Smooth muscle cell (in vitro differentiated cells): ENCODE results near the gene PROK2. TPM values are rescaled to one million over a fixed set of nuclear protein-coding genes. Genes with fewer than 3 reads are reported as not detected.

Experiments
- DNase-seq: peaks from one replicate; lab custom pipeline; 2025; ENCODE audit not compliant: unreplicated experiment; lab: John Stamatoyannopoulos, UW
- H2AFZ ChIP-seq: fragments of 200-600 bp; sonication (generic); 2 replicates; pipeline ENCODE4 v1.6.0; 2016; ENCODE audit warnings: antibody characterized with exemption, low read depth, mild to moderate bottlenecking
- H3F3A ChIP-seq: fragments of 200-600 bp; sonication (generic); 2 replicates; pipeline ENCODE4 v1.6.0; 2017; ENCODE audit warnings: antibody characterized with exemption, low read depth
- H3K27ac ChIP-seq: fragments of 200-600 bp; sonication (generic); 2 replicates; pipeline ENCODE4 v1.5.1; 2016; ENCODE audit warnings: low read depth, mild to moderate bottlenecking
- H3K27me3 ChIP-seq: fragments of 200-600 bp; sonication (generic); 2 replicates; pipeline ENCODE4 v1.6.1; 2016; ENCODE audit warnings: low read depth, mild to moderate bottlenecking
- H3K36me3 ChIP-seq: fragments of 200-600 bp; sonication (generic); 2 replicates; pipeline ENCODE4 v1.5.1; 2016; ENCODE audit warnings: low read depth
- H3K4me1 ChIP-seq: fragments of 200-600 bp; sonication (generic); 2 replicates; pipeline ENCODE4 v1.5.1; 2016; ENCODE audit warnings: low read depth
- H3K4me2 ChIP-seq: fragments of 200-600 bp; sonication (generic); 2 replicates; pipeline ENCODE4 v1.6.0; 2016; ENCODE audit warnings: mild to moderate bottlenecking
- H3K4me3 ChIP-seq: fragments of 200-600 bp; sonication (generic); 2 replicates; pipeline ENCODE4 v1.5.1; 2016; ENCODE audit warnings: mild to moderate bottlenecking
- H3K79me2 ChIP-seq: fragments of 200-600 bp; sonication (generic); 2 replicates; pipeline ENCODE4 v1.6.0; 2016; ENCODE audit warnings: low read depth, mild to moderate bottlenecking
- H3K9ac ChIP-seq: fragments of 200-600 bp; sonication (generic); 2 replicates; pipeline ENCODE4 v1.6.0; 2016; ENCODE audit warnings: low read depth
- H3K9me3 ChIP-seq: fragments of 200-600 bp; sonication (generic); replicated peaks from 2 replicates; pipeline ENCODE4 v1.5.1; 2016; ENCODE audit warnings: low read depth
- H4K20me1 ChIP-seq: fragments of 200-600 bp; sonication (generic); 2 replicates; pipeline ENCODE4 v1.6.0; 2016; ENCODE audit warnings: low read depth
- CTCF ChIP-seq: fragments of 200-600 bp; sonication (generic); IDR thresholded peaks from 2 replicates; pipeline ENCODE4 v1.5.1; 2017; ENCODE audit warnings: borderline replicate concordance, mild to moderate bottlenecking, antibody characterized with exemption; ENCODE audit not compliant: insufficient read depth, poor library complexity, severe bottlenecking
- WGBS: methylation state at CpG from one replicate; pipeline ENCODE4 v1.1.7; 2016; ENCODE audit warnings: low lambda C conversion rate; 5-methylcytosine and 5-hydroxymethylcytosine counted together
- polyA plus RNA-seq: library from polyadenylated mRNA; unstranded; fragments of >200 nt; fragmentation: Nextera tagmentation; extraction: Ambion mirVana; gene quantifications from 2 replicates; pipeline ENCODE4 v1.2.1, GENCODE V29; 2016
- total RNA-seq: library from RNA; depleted of rRNA; stranded (reverse); fragments of >200 nt; gene quantifications from 2 replicates; pipeline ENCODE4 v1.2.3, GENCODE V29; 2014

Gene PROK2
- total and polyA plus RNA-seq, 2 experiments from 2014 or later, result not detected

- no peak overlapping the region for H3K4me3 ChIP-seq
- no peak for DNase-seq
- no peak overlapping the region for H3K4me2 ChIP-seq
- H3K4me1 ChIP-seq, result peaks cover 6% of the 10 kb centered on the region
- no peaks in the 10 kb centered on the region for H3K36me3 ChIP-seq
- no peak overlapping the region for H3K9ac ChIP-seq
- H3K9me3 ChIP-seq, result no peaks in the 10 kb centered on the region
- 87% methylated on average over 7 of the region's 7 CpGs for WGBS
- no peak overlapping the region for H2AFZ ChIP-seq
- H3K27me3 ChIP-seq, result no peaks in the 10 kb centered on the region
- H3F3A ChIP-seq, result no peaks in the 10 kb centered on the region
- H4K20me1 ChIP-seq, result no peaks in the 10 kb centered on the region
- TF ChIP-seq CTCF, result no peak
- H3K27ac ChIP-seq, result no peak overlapping the region
- H3K79me2 ChIP-seq, result no peaks in the 10 kb centered on the region
Observed at GRCh38 chr3:71815340-71816067, 30.6 kb upstream of the PROK2 start.

GRCh38 chr3:71813704-71814103 lies 28.8 kb upstream of the PROK2 start:
- Histone ChIP-seq H4K20me1 (no peaks in the 10 kb centered on the region), H3F3A (no peaks in the 10 kb centered on the region), H3K79me2 (no peaks in the 10 kb centered on the region), H3K4me1 (peaks cover 6% of the 10 kb centered on the region), H3K27me3 (no peaks in the 10 kb centered on the region), H2AFZ (no peak overlapping the region), H3K9me3 (no peaks in the 10 kb centered on the region), H3K9ac (no peak overlapping the region), H3K4me2 (no peak overlapping the region), H3K36me3 (no peaks in the 10 kb centered on the region), H3K27ac (no peak overlapping the region), H3K4me3 (no peak overlapping the region)
- TF ChIP-seq CTCF, result no peak
- DNase-seq, result no peak
- WGBS, result 81% methylated on average over 3 of the region's 3 CpGs

- Histone ChIP-seq H2AFZ (no peak overlapping the region), H3K9me3 (no peaks in the 10 kb centered on the region), H3K27ac (no peak overlapping the region), H3F3A (no peaks in the 10 kb centered on the region), H4K20me1 (no peaks in the 10 kb centered on the region), H3K4me3 (no peak overlapping the region), H3K4me2 (no peak overlapping the region), H3K4me1 (peaks cover 6% of the 10 kb centered on the region), H3K36me3 (no peaks in the 10 kb centered on the region), H3K27me3 (no peaks in the 10 kb centered on the region), H3K9ac (no peak overlapping the region), H3K79me2 (no peaks in the 10 kb centered on the region)
- no peak for TF ChIP-seq CTCF
- DNase-seq, result no peak
- WGBS, result 85% methylated on average over 4 of the region's 4 CpGs
Observed at GRCh38 chr3:71813073-71813472, 28.1 kb upstream of the PROK2 start.

GRCh38 chr3:71810056-71810455 lies 25.1 kb upstream of the PROK2 start:
- TF ChIP-seq CTCF, result no peak
- WGBS, result 90% methylated on average over 3 of the region's 3 CpGs
- no peak for DNase-seq

More at GRCh38 chr3:71810056-71810455, 25.1 kb upstream of the PROK2 start:
- H3K4me3 ChIP-seq, result no peak overlapping the region
- no peaks in the 10 kb centered on the region for H3F3A ChIP-seq
- H3K4me2 ChIP-seq, result no peak overlapping the region
- no peaks in the 10 kb centered on the region for H3K36me3 ChIP-seq
- no peaks in the 10 kb centered on the region for H3K4me1 ChIP-seq
- H3K27me3 ChIP-seq, result no peaks in the 10 kb centered on the region
- H4K20me1 ChIP-seq, result no peaks in the 10 kb centered on the region
- H3K79me2 ChIP-seq, result no peaks in the 10 kb centered on the region
- no peak overlapping the region for H3K9ac ChIP-seq
- no peaks in the 10 kb centered on the region for H3K9me3 ChIP-seq
- H3K27ac ChIP-seq, result no peak overlapping the region
- no peak overlapping the region for H2AFZ ChIP-seq
